SHP77 (cell line): ENCODE data around the gene NFKBIE.
"Not testable (repeated sequence)": the region's sequence is repeated elsewhere in the genome, so short reads cannot be mapped to it uniquely, and the experiment has no call there.

Source experiments
- DNase-seq, 2 experiments: peaks; one replicate each; lab custom pipeline; 2025; lab: John Stamatoyannopoulos, UW

Gene NFKBIE

DNA sequence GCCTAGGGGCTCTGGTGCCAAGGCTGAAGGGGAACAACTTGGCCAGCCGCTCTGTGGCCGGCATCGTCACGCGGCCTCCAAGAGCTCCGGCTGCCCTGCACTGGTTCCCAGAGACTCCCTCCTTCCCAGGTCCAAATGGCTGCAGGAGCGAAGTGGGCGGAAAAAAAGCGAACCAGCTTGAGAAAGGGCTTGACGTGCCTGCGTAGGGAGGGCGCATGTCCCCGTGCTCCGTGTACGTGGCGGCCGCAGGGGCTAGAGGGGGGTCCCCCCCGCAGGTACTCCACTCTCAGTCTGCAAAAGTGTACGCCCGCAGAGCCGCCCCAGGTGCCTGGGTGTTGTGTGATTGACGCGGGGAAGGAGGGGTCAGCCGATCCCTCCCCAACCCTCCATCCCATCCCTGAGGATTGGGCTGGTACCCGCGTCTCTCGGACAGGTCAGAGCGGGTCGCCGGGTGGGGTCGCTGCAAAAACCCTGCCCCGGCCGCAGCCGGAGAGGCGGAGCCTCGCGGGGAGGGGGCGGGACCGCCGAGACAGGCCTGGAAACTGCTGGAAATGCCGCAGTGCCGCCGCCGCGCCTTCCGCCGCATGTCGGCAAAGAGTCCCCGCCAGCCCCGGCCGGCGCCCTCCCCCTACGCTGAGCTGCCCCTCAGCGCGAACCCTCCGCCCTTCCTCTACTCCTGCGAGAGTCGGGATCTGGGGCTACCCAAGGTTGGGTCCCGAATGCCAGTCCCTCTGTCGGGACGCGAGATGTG, 19.3 kb downstream of the NFKBIE start:
- DNase-seq = peak; percentile 76 to 94

DNA sequence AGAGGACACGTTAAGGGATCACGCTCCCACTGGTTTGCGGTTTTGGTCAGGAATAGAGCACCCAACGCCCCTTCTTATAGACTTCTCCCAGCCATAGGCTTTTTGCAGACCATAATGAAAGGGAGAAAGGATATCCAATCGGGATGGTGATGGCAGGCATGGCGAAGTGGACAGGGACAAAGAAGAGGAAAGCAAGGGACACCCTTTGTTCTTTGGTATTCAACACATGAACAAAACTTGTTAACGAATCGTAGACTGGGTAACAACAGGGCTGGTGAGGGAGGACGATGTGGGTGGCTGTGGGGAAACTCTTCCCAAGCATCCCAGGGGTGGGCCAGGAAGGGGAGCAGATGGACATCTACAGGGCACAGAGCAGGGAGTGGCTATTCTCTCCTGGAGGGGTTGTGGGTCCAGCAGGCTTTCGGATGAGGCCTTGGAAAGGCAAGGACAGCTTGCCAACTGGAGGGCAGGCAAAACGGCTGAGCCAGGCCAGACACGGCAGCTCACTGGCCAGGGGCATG, 19.9 kb downstream of the NFKBIE start:
- DNase-seq = no peak

DNA sequence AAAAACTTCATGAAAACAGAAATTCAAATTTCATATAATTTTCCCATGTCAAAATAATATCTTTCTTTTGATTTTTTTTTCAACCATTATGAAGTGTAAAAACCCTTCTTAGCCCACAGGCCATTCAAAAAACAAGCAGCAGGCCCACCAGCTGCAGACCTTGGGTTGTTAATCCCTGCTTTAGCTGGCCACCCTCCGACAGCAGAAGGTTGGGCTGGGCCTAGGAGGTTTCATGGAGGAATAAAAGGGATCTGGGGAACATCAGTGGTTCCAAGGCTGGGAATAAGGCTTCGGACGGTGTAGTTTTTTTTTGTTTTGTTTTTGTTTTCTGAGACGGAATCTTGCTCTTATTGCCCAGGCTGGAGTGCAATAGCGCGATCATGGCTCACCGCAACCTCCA, 22.0 kb downstream of the NFKBIE start:
- DNase-seq = no peak

DNA sequence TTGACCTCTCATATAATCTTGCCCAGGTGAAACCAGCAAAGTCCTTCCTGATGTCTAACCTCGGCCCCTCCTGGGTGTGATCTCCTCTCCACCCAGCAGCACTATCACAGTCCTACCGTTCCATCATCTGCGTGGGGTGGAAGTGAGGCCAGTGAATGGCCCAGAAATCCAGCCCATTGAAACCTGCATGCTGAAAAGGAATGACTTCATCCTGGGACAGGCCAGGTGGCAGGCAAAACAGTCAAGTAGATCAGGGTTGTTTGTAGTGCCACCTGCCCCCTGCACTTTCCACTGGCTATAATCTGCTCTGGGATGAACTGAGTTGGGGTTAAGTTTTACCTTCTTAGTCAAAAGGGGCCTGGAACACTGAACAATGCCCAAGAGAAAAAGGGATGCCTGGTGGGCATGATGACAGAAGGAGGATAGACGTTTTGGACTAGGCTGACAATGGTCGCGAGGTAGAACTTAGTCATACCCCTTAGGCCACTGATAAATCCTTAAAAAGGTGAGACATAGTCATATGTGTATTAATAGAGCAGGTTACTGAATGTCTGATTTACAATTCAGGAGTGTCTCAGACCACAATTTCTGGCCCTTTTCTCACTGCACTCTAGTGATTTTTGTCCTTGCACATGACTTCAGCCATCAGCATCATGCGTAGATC, 26.5 kb downstream of the NFKBIE start:
- DNase-seq = peak in 1 of 2 experiments; percentile 28

DNA sequence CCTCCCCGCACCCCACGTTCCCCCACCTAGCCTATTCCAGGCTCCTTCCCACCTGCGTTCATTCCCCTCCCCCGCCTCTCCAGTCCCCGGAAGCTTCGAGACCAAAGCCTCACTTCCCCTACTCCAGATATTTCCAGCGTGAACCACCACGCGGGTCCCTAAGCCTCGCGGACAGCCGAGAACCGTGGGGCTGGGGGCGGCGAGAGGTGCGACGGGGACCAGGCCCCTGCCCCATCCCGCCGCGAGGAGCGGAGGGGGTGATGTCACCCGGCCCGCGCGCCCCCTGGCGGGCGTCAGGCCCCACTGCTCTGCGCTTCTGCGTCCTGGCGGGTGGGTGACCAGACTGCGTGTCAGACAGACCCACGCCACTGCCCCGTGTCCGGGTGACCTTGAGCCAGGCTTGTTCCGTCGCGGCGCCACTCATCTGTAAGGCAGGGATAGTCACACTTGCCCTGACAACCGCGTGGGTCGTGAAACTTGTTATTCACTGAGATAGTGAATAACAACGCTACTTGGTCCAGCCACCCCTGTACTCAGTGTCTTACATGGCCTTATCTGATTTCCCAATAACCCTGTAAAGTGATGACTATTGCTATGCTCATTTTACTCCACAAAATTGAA, 27.4 kb downstream of the NFKBIE start:
- DNase-seq = peak; percentile 33 to 63

DNA sequence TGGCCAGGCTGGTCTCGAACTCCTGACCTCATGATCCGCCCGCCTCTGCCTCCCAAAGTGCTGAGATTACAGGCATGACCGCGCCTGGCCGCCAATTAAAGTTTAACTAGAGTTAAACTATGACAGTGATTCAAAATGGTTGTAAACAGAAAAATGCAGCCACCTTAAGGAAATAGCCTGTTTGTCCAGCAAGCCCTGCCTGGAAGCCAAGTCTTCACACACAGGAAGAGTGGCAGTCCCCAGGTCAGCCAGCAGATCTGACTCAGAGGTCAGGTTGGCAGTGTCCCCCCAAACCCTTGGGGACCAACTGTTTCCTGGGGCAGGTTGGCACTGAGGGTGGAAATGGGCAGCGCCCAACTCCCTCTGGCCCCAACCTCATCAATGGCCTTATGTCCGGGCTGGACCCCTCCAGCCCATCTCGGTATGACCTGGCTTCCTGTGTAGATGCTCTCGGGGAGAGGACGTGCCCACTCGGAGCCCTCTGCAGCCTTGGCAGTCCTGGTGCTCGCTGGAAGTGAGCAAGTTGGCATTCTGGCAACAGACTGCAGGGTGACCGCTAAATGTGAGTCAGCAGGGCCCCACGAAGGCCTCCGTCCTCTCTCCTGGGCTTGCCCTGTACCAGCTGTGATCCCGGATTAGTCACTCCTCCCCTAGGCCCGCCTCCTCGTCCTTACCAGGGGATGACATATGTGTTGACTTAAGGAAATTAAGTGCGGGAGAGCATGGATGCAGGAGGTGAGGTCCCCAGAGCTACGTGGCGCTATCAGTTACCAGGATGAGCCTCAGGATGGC, 28.1 kb downstream of the NFKBIE start:
- peak; percentile 88 to 92 for DNase-seq

DNA sequence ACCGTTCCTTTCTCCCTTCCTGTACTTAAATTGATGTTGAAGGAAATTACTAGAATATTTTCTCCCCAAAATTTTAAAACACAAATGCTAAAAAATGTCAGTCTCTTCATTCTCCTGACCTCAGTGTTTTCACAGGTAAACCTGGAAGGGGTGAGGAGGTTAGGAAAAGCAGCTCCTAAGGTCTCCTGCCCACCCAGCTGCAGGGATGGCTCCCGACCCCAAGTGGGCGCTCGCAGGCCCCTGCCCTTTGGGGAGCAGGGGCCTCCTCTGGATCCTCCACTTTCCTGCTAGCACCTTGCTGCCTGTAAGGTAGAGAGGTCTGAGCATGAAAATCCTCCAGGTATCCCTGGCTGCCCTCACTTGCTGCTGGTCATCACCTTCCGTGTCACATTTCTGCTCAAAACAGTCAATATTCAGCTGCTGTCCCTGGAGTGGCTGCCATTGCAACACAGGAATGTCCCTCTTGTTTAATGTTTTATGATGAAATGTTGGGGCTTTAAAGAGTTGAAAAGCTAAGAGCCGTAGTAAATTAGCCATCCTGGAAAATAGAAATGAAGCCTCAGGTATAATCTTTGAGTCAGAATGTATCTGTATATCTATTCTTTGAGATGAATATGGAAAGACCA, 29.3 kb downstream of the NFKBIE start:
- no peak for DNase-seq

DNA sequence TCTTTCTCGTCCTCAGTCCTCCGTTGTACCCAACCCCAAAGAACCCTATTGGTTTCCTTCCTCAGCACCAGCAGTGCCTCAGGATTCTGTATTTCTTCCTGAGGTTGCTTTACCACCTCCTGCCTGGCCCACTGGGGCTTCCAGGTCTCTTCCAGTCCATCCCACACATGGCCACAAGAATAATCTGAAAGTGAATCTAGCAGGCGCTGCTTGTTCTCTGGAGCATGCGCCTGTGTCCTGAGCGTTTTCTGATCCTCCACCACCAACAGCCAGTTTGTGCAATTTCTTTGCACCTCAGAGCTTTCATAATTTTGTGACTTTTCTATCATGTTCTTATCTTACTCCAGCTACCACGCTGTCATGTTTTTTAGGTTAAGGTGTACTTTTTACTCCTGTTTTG, 30.1 kb downstream of the NFKBIE start:
- DNase-seq = no peak

DNA sequence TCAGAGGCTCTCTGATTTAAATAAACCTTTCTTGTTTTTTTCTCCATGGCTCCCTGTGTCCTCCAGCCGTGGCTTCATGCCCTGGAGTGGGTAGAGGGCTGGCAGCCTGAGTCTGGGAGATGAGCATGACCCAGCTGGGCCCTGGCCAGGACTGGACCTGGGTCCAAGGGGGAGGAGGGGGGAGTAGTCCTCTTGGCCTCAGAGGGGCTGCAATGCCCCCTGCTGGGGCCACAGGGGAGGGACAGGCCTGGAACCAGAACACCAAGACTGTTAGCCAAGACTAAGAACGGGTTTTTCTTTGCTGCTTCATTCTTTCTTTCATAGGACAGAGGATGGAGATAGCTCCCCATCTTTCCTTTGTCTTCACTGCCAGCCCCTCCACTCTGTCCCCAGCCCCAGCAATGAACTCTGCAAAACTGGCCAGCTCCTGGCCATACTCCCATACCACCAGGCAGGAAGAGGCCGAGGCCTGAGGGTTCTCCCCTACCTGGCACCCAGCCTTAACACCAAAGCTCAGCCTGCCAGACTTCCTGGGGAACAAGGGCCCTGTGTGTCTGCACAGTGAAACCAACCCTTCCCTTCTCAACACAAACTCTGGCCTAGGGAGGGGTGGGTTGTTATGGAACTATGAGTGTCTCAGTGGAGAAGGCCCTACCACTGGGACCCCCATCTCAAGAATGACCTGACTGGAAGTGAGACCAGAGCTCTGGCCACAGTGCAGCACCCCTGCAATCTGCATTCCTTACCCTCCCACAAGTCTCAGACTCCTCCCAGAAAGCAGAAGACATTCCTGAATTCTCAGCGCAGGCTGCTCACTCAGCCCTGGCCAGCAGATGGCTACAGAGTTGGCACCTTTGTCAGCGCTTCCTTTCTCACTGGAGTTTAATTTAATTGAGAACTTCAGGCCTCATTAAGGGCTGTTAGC, 31.0 kb downstream of the NFKBIE start:
- peak; percentile 34 to 42 for DNase-seq

DNA sequence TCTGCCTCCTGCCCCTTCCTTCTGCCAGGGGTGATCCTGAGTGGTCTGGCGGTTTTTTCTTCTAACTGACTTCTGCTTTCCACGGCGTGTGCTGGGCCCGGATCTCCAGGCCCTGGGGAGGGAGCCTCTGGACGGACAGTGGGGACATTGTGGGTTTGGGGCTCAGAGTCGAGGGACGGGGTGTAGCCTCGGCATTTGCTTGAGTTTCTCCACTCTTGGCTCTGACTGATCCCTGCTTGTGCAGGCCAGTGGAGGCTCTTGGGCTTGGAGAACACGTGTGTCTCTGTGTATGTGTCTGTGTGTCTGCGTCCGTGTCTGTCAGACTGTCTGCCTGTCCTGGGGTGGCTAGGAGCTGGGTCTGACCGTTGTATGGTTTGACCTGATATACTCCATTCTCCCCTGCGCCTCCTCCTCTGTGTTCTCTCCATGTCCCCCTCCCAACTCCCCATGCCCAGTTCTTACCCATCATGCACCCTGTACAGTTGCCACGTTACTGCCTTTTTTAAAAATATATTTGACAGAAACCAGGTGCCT, 31.7 kb downstream of the NFKBIE start:
- no peak for DNase-seq

DNA sequence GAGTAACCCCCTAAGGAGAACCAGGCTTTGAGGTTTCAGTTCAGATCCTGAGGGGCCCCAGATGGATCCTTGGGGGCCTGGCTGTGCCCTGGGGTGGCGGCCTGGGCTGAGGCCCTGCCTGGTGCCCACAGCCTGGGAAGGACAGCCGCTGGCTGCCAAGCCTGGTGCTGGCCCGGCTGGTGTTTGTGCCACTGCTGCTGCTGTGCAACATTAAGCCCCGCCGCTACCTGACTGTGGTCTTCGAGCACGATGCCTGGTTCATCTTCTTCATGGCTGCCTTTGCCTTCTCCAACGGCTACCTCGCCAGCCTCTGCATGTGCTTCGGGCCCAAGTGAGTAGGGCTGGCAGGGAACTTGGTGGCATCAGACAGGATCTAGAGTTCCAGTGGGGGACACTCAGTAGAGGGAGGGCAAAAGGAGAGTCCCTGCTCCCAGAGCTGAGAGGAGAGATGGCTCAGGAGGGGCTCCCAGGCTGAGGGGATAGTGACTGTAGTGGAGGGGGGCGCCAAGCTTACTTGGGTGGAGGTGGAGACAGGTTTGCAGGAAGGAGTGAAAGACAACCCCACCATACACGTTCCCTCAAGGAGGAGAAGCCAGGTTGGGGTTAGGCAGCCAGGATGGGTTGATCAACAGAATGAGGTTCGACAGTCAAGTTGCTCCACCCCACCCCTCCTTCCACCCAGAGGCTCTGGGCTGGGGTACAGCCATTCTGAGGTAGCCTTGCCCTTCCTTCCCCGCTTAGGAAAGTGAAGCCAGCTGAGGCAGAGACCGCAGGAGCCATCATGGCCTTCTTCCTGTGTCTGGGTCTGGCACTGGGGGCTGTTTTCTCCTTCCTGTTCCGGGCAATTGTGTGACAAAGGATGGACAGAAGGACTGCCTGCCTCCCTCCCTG, 32.4 kb downstream of the NFKBIE start:
- DNase-seq = no peak

DNA sequence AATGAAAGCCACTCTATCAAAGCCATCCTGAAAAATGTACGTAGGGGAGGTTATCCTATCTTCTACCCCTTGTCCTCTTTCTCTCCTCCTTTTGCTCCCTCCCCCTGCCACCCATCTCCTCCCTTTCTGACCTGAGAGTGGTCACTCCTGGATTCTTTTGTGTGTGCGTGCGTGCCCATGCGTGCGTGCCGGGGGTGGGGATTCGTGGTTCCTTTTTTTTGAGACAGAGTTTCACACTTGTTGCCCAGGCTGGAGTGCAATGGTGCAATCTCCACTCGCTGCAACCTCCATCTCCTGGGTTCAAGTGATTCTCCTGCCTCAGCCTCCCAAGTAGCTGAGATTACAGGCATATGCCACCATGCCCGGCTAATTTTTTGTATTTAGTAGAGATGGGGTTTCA, 33.9 kb downstream of the NFKBIE start:
- not testable (repeated sequence) for DNase-seq

DNA sequence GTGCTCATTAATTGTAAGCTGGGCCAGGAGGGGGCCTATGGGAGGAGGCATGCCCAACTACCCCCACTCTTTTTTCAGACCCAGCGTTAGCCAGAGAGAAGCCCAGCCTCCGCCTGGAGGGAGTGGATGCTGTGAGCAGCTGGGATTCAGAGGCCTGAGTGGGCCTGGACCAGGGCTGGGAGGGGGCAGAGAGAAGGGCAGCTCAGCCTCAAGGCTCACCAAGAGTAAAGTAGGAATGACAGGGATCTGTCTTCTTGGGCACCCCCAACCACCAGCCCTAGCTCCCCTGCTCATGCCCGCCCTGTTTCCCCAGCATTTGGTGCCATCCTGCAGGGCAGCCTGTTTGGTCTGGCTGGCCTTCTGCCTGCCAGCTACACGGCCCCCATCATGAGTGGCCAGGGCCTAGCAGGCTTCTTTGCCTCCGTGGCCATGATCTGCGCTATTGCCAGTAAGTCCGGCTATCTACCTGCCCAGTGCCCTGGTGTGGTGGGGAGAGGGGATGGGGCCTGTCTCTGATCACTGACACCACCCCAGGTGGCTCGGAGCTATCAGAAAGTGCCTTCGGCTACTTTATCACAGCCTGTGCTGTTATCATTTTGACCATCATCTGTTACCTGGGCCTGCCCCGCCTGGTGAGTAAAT, 35.2 kb downstream of the NFKBIE start:
- no peak for DNase-seq

DNA sequence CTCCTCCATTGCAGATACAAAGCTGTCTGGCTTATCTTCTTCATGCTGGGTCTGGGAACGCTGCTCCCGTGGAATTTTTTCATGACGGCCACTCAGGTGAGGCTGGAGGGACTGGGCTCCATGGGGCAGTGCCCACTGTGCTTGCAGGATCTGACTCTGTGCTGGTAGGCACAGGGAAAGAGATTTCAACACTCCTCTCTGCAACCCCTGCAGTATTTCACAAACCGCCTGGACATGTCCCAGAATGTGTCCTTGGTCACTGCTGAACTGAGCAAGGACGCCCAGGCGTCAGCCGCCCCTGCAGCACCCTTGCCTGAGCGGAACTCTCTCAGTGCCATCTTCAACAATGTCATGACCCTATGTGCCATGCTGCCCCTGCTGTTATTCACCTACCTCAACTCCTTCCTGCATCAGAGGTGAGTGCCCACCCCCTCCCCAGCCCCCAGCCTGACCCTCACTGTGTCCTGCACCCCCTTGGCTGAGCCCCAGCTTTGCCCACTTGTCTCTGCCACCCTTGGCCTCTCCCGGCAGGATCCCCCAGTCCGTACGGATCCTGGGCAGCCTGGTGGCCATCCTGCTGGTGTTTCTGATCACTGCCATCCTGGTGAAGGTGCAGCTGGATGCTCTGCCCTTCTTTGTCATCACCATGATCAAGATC, 35.8 kb downstream of the NFKBIE start:
- no peak for DNase-seq

DNA sequence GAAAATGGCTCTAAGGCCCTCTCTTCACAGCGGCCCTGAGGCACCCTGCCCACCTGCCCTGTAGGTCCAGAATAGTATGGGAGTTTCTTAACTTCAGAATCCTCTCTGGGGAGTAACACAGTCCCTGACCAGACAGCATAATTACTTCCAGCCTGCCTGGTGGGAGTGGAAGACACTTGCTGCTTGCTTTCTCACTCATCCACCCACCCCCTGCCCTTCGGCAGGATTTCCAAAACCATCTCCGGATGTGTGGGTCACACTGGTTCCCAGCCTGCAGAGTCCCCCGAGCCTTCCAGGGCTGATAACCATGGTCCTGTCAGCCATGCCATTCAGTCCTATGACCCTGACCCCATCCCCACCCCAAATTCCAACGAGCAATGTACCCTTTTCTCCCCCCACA, 36.5 kb downstream of the NFKBIE start:
- DNase-seq = no peak

DNA sequence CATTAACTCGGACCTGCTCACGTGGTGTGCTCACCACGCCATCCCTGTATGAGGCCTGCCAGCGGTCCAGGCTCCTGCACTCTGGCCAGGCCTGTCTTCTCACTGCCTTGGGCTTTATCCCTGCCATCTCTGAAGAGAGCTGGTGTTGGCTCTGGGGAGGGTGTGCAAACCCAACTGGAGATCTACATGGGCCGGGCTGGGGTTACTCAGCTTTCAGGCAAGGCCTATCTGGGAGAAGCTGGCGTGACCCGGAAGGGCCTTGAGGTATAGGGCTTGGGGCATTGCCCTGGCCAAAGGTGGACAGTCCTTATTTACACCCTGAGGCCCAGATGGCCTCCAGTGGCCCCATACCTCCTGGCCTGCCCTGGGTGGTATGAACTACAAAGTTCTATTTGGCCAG, 36.9 kb downstream of the NFKBIE start:
- DNase-seq = no peak

DNA sequence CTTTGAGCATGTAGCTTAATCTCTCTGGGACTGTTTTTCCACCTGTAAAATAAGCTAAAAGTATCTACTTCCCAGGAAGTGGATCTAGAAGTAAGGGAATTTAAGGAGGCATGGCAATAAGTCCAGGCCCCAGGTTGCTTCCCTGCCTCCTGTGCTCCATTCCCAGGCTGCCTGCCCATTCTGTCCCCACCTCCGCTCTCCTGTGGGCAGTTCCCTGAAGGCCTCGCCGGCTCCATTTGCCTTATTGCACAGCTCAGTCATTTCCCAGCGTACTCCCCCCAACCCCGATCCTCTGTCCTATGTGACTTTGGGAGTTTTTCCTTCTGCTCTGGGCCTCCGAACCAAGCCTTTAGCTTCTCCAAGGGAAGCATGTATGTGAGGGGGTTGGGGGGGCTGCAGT, 37.3 kb downstream of the NFKBIE start:
- DNase-seq = no peak

DNA sequence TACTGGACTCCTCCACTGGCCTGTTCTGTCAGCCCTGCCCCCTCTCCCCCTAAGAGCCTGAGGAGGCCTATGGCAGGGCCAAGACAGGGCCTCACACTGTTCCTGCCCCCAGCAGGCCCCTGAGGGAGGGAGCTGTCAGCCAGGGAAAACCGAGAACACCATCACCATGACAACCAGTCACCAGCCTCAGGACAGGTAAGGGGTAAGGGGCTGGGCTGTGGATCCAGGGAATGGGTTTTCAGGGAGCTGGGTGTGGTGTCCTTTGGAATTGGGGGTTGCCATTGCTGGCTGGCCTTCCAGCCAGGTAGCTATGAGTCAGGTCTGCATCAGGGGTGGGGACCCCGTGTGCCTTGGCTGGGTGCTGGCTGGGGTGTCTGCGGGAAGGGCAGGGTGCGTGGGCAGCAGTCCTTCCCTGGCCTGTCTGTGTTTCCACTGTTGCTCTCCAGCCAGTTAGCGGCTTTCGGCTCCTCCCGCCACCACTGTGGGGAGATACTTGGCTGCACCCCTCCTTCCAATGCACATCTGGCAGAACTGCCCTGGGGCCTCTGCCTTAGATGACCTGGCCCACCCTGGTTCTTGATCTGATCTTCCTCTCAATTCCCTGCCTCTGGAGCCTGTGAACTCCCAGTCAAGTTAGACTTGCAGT, 38.1 kb downstream of the NFKBIE start:
- no peak for DNase-seq
